Activated CD8-positive, alpha-beta memory T cell treated with anti-CD3 and anti-CD28 coated beads, Interleukin-2, amount 50 U/mL, for 24 hours (primary cell): Measurements from ENCODE around the gene PRKN.

ENCODE experiments used
- DNase-seq: peaks from one replicate; pipeline ENCODE4 v3.0.0-alpha.2; 2020; ENCODE audit errors: extremely low read depth

The PRKN gene

GRCh38 chr6:161803131-161803530 is 924.4 kb downstream of the PRKN start:
- DNase-seq: no peak

GRCh38 chr6:161802231-161802630 is 925.3 kb downstream of the PRKN start:
- no peak for DNase-seq

- DNase-seq: no peak
Observed at GRCh38 chr6:161798844-161799394, 928.6 kb downstream of the PRKN start.

GRCh38 chr6:161796681-161797080 is 930.9 kb downstream of the PRKN start:
- no peak for DNase-seq

GRCh38 chr6:161792851-161793493 is 934.6 kb downstream of the PRKN start:
- DNase-seq: no peak

GRCh38 chr6:161788531-161788930 is 939.0 kb downstream of the PRKN start:
- no peak for DNase-seq

- DNase-seq: no peak
Observed at GRCh38 chr6:161772176-161772575, 955.4 kb downstream of the PRKN start.

GRCh38 chr6:161761966-161762365 is 965.6 kb downstream of the PRKN start:
- DNase-seq: no peak

GRCh38 chr6:161755080-161755479 is 972.5 kb downstream of the PRKN start:
- DNase-seq: no peak

GRCh38 chr6:161750686-161751085 is 976.9 kb downstream of the PRKN start:
- no peak for DNase-seq

GRCh38 chr6:161749576-161749975 is 978.0 kb downstream of the PRKN start:
- DNase-seq: no peak

GRCh38 chr6:161748535-161749416 is 978.8 kb downstream of the PRKN start:
- no peak for DNase-seq

GRCh38 chr6:161747506-161747905 is 980.1 kb downstream of the PRKN start:
- DNase-seq: no peak

- no peak for DNase-seq
Observed at GRCh38 chr6:161745594-161746141, 981.9 kb downstream of the PRKN start.

- no peak for DNase-seq
Observed at GRCh38 chr6:161745128-161745527, 982.4 kb downstream of the PRKN start.

GRCh38 chr6:161744211-161745067 is 983.1 kb downstream of the PRKN start:
- DNase-seq: no peak

- DNase-seq: no peak
Observed at GRCh38 chr6:161743509-161744178, 983.9 kb downstream of the PRKN start.

- DNase-seq: no peak
Observed at GRCh38 chr6:161740486-161740885, 987.1 kb downstream of the PRKN start.

GRCh38 chr6:161736781-161737292 is 990.7 kb downstream of the PRKN start:
- no peak for DNase-seq

- DNase-seq: no peak
Observed at GRCh38 chr6:161736326-161736725, 991.2 kb downstream of the PRKN start.

- DNase-seq: no peak
Observed at GRCh38 chr6:161732594-161732993, 995.0 kb downstream of the PRKN start.
